ENCODE measurements around the gene RNF183.
"Not testable (repeated sequence)": the region's sequence is repeated elsewhere in the genome, so short reads cannot be mapped to it uniquely, and the experiment has no call there.

RNF183 gene

GRCh38 chr9:113274474-113275156, 28.6 kb downstream of the RNF183 start:
- no peak for DNase-seq (ENCODE audit: low spot score)

DNA sequence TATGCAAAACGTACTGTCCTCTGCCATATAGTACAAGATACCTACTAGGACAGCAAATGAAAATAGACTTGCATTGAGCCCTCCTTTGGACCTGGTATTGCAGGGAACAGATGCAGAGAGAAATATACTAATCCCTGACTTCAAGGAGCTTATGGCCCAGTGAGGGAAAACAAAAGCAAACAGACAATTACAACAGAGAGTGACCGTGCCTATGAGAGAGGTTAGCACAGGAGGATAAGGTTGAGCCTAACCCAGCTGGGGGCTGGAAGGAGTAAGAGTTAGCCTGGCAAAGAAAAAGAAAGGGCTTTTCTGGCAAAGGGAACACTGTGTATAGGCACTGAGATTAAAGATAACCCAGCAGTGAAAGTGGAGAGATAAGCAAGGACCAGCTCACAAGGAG, 33.3 kb downstream of the RNF183 start:
- DNase-seq (ENCODE audit: low spot score) = no peak

GRCh38 chr9:113269355-113269754, 33.8 kb downstream of the RNF183 start:
- no peak for DNase-seq (ENCODE audit: low spot score)

GRCh38 chr9:113267911-113268566, 35.1 kb downstream of the RNF183 start:
- DNase-seq (ENCODE audit: low spot score) = no peak

GRCh38 chr9:113266174-113266573, 37.0 kb downstream of the RNF183 start:
- no peak for DNase-seq (ENCODE audit: low spot score)

GRCh38 chr9:113261917-113262671, 41.1 kb downstream of the RNF183 start:
- DNase-seq (ENCODE audit: low spot score) = no peak

DNA sequence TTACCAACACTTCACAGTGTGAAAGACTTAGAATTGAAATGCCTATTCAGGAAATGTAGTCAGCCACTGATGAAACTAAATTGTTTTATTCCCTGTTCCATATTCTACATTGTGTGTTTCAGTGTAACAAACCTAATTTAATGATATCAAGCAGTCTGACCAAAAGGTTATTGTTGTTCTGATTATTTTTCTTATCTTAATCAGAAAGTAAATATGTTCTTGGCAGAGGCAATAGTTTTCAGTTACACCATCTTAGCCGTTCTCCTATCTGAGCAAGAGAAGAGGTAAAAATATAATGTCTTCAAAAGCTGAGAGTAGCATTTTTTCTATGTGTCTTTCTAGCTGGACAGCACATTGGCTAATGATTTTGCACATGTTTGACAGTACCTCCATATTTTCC, 44.9 kb downstream of the RNF183 start:
- no peak for DNase-seq (ENCODE audit: low spot score)

- DNase-seq (ENCODE audit: low spot score) = no peak
These were observed 45.3 kb downstream of the RNF183 start for GRCh38 chr9:113257863-113258262.

DNA sequence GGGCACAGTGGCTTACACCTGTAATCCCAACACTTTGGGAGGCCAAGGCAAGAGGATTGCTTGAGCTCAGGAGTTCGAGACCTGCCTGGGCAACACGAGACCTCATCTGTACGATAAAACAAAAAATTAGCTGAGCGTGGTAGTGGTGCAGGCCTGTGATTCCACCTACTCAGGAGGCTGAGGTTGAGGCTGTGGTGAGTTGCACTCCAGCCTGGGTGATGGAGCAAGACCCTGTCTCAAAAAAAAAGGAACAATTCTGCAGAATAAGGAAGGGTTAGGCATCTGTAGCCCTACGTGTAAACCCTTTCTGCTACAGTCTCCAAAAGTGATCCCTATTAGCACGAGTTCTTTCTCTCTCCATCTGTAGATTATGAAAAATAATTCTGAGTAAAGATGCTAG, 47.7 kb downstream of the RNF183 start:
- DNase-seq (ENCODE audit: low spot score) = no peak

DNA sequence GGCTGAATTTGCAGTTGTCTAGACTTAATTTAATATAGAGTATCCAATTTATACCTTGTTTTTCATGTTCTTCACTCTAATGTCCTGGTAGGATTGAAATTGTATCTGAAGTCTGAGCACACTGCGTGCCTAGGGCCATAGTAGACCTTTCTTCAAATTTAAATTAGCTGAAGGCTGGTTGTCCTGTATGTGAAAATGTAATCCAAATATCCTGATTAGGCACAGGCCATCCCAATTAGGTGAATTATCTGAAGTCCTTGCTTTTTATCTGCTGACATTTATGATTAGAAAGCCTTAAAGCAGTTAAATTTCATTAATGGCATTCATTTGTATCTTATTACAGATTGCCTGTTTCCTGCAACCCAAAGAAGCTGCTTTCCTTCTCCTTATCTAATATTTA, 48.2 kb downstream of the RNF183 start:
- DNase-seq (ENCODE audit: low spot score) = no peak

DNA sequence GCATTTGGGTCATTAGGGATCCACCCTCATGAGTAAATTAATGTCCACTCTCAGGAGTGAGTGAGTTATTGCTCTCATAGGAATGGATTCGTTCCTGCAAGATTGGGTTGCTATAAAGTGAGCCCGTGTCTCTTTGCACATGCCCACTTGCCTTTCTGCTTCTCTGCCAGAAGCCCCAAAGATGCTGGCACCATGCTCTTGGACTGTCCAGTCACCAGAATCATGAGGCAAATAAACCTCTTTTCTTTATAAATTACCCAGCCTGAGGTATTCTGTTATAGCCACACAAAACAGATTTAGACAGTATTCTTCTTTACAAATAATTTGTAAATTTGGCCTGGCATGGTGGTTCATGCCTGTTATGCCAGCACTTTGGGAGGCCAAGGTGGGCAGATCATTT, 52.4 kb downstream of the RNF183 start:
- DNase-seq (ENCODE audit: low spot score) = no peak

GRCh38 chr9:113249661-113250060, 53.5 kb downstream of the RNF183 start:
- DNase-seq (ENCODE audit: low spot score) = not testable (repeated sequence)

- no peak for DNase-seq (ENCODE audit: low spot score)
These were observed 55.5 kb downstream of the RNF183 start for GRCh38 chr9:113247640-113248039.

Measured in ecto neural progenitor cell (in vitro differentiated cells).